HepG2 (cell line): ENCODE results near the gene NHSL1. TPM values are rescaled to one million over a fixed set of nuclear protein-coding genes. Genes with fewer than 3 reads are reported as not detected.

Source experiments
- ATAC-seq: fragments of 200-7000 bp; cut with Tn5 transposase; 3 replicates; pipeline ENCODE4 v1.9.1; 2020; ENCODE audit warnings: mild to moderate bottlenecking, moderate library complexity
- BruUV-seq: library from RNA; stranded (reverse); fragments of 400-500 nt; replicated peaks from 2 replicates; lab custom pipeline; 2021; lab: Mats Ljungman, UMichigan
- CTCF ChIA-PET: fragments of 300-600 bp; formaldehyde crosslinking; extraction: SDS; loops from one replicate; lab custom pipeline; 2021; ENCODE audit warnings: low total read pairs, inconsistent platforms, low intra/inter-chr PET ratio; lab: Yijun Ruan, JAX
- POLR2A ChIA-PET: fragments of 350-600 bp; sonication (Branson Sonifier 250); formaldehyde crosslinking; loops from one replicate; lab custom pipeline; 2020; ENCODE audit warnings: antibody characterized with exemption, inconsistent platforms; lab: Yijun Ruan, JAX
- DNase-seq: peaks from one replicate; pipeline ENCODE4 v3.0.0-alpha.2; 2015; ENCODE audit warnings: low spot score
- FAIRE-seq: peaks from 3 replicates; lab custom pipeline; 2011; peaks lifted over from hg19 to GRCh38; lab: Jason Lieb, UNC
- H2AFZ ChIP-seq: one replicate; pipeline ENCODE4 v1.6.1; 2011; ENCODE audit warnings: low read length, inconsistent platforms
- H3K27ac ChIP-seq: fragments of 300-600 bp; 3 replicates; pipeline ENCODE4 v1.8.0; 2011; ENCODE audit warnings: mixed run types, mild to moderate bottlenecking, mixed read lengths, low read length, inconsistent platforms; ENCODE audit not compliant: insufficient read depth; ENCODE audit errors: extremely low read length
- H3K27me3 ChIP-seq, 2 experiments: fragments of 200-600 bp in 1 of 2; 2 replicates in 1 of 2; 3 replicates in 1 of 2; pipeline versions ENCODE4 v1.6.0 to v1.8.0; 2011; ENCODE audit warnings: low read length in 2 of 2, mild to moderate bottlenecking in 2 of 2, moderate library complexity in 2 of 2, inconsistent platforms in 1 of 2; ENCODE audit not compliant: insufficient read depth in 2 of 2, control insufficient read depth in 1 of 2
- H3K36me3 ChIP-seq, 2 experiments: fragments of 200-600 bp in 1 of 2; replicated peaks in 1 of 2; 2 replicates in 1 of 2; 3 replicates in 1 of 2; pipeline versions ENCODE4 v1.5.1 to v1.8.0; 2011; ENCODE audit warnings: low read length in 2 of 2, inconsistent platforms in 1 of 2; ENCODE audit not compliant: insufficient read depth in 2 of 2, control insufficient read depth in 1 of 2
- H3K4me1 ChIP-seq: 2 replicates; pipeline ENCODE4 v1.5.1; 2012; ENCODE audit warnings: low read length, inconsistent platforms; ENCODE audit not compliant: insufficient read depth
- H3K4me2 ChIP-seq: 2 replicates; pipeline ENCODE4 v1.6.0; 2011; ENCODE audit warnings: low read depth, low read length, inconsistent platforms
- H3K4me3 ChIP-seq, 3 experiments: fragments of 200-600 bp in 1 of 3; sonication (generic), shearing (Covaris generic) in 1 of 3; replicated peaks in 1 of 3; 2 replicates each; pipeline ENCODE4 v1.5.1; 2011 to 2016; ENCODE audit warnings: low read length in 3 of 3, inconsistent platforms in 2 of 3, low read depth in 2 of 3, mild to moderate bottlenecking in 2 of 3, control low read depth in 1 of 3, mixed read lengths in 1 of 3; ENCODE audit not compliant: insufficient read depth in 1 of 3
- H3K79me2 ChIP-seq: one replicate; pipeline ENCODE4 v1.6.1; 2011; ENCODE audit warnings: low read length, inconsistent platforms; ENCODE audit not compliant: insufficient read depth
- H3K9ac ChIP-seq: 2 replicates; pipeline ENCODE4 v1.6.0; 2011; ENCODE audit warnings: mild to moderate bottlenecking, low read depth, low read length, inconsistent platforms; ENCODE audit not compliant: insufficient read depth
- H3K9me3 ChIP-seq: 2 replicates; pipeline ENCODE4 v1.5.1; 2012; ENCODE audit warnings: mild to moderate bottlenecking, low read length
- H4K20me1 ChIP-seq: 2 replicates; pipeline ENCODE4 v1.6.0; 2011; ENCODE audit warnings: inconsistent platforms, mild to moderate bottlenecking, low read length, moderate library complexity; ENCODE audit not compliant: insufficient read depth
- BRCA1 ChIP-seq: sonication (generic); formaldehyde crosslinking; IDR thresholded peaks from 2 replicates; pipeline ENCODE4 v1.4.0; 2020; ENCODE audit warnings: missing genetic modification reagents
- PHB2 ChIP-seq: fragments of 450-650 bp; IDR thresholded peaks from 2 replicates; pipeline ENCODE4 v1.6.1; 2018; ENCODE audit not compliant: partially characterized antibody
- PTBP1 ChIP-seq: fragments of 200-400 bp; formaldehyde crosslinking; IDR thresholded peaks from 2 replicates; pipeline ENCODE4 v1.6.1; 2018; ENCODE audit warnings: low read length, low read depth; ENCODE audit not compliant: poor library complexity, severe bottlenecking
- TCF7L2 ChIP-seq: IDR thresholded peaks from 2 replicates; pipeline ENCODE4 v1.6.1; 2011; ENCODE audit warnings: mild to moderate bottlenecking, low read depth, low read length, moderate library complexity
- ZFP36L1 ChIP-seq: sonication (generic); formaldehyde crosslinking; IDR thresholded peaks from 2 replicates; pipeline ENCODE4 v1.8.0; 2022; ENCODE audit warnings: mild to moderate bottlenecking, missing genetic modification reagents, moderate library complexity
- ZNF282 ChIP-seq: fragments of 450-650 bp; IDR thresholded peaks from 2 replicates; pipeline ENCODE4 v1.6.1; 2018; ENCODE audit not compliant: partially characterized antibody
- ZNF432 ChIP-seq: sonication (generic); formaldehyde crosslinking; IDR thresholded peaks from 2 replicates; pipeline ENCODE4 v1.5.0; 2020; ENCODE audit warnings: missing genetic modification reagents, mild to moderate bottlenecking, borderline replicate concordance
- WGBS: methylation state at CpG from one replicate; pipeline ENCODE4 v1.1.6; 2017; ENCODE audit warnings: low lambda C conversion rate; 5-methylcytosine and 5-hydroxymethylcytosine counted together
- in situ Hi-C: cut with HindIII; loops from 2 replicates; pipeline ENCODE4 v1.10.0; 2017; ENCODE audit warnings: low pct_unique_long_range_greater_than_20kb; ENCODE audit not compliant: extremely low pct_ligation_motif_present
- intact Hi-C: fragments of 100-400 bp; cut with micrococcal nuclease; formaldehyde crosslinking; loops from one replicate; pipeline ENCODE4 v1.10.0; 2022; ENCODE audit not compliant: unreplicated experiment
- polyA plus RNA-seq, 8 experiments: library from polyadenylated mRNA; depleted of rRNA in 3 of 8; stranded (reverse) in 7 of 8; unstranded in 1 of 8; fragments of >200 nt; fragmentation: Illumina TruSeq in 4 of 8; extraction: Trizol in 4 of 8; gene quantifications; 2 replicates each; pipeline versions ENCODE4 v1.2.1 to v1.2.3, GENCODE V29; 2011 to 2016; ENCODE audit warnings: low read depth in 4 of 8, missing spikeins in 1 of 8, mixed read lengths in 1 of 8; ENCODE audit not compliant: insufficient read depth in 1 of 8
- total RNA-seq, 5 experiments: library from RNA; depleted of rRNA; stranded (reverse); fragments of >200 nt; fragmentation: Illumina TruSeq; extraction: Trizol; gene quantifications; 2 replicates each; pipeline ENCODE4 v1.2.3, GENCODE V29; 2016; ENCODE audit warnings: low read depth in 1 of 5
- TF ChIP-seq, protein P1 (sequence below): IDR thresholded peaks from 2 replicates; pipeline ENCODE4 v1.4.0; 2020; ENCODE audit warnings: mild to moderate bottlenecking, missing genetic modification reagents

The NHSL1 gene
- total and polyA plus RNA-seq, 2 of the 13 experiments (the other 11 are each of a cell fraction or from before 2014, with no cell fraction given) = 24.9 to 53.6 TPM

GRCh38 chr6:138454981-138455706 lies 44.1 kb downstream of the NHSL1 start:
- 95% methylated on average over 9 of the region's 9 CpGs for WGBS
- intact Hi-C loops = no loop called here
- in situ Hi-C loops = no loop called here
- peaks cover 7% of the 10 kb centered on the region for H3K79me2 ChIP-seq
- no peaks in the 10 kb centered on the region for H3K9me3 ChIP-seq
- H4K20me1 ChIP-seq = no peaks in the 10 kb centered on the region
- no peak overlapping the region for H2AFZ ChIP-seq
- no peak overlapping the region for H3K9ac ChIP-seq
- ChIA-PET CTCF (no interaction called here), POLR2A (no interaction called here)
- peaks cover 3 to 36% of the 10 kb centered on the region in 2 experiments for H3K36me3 ChIP-seq
- peaks cover 18% of the 10 kb centered on the region for H3K4me1 ChIP-seq
- H3K4me3 ChIP-seq = no peak overlapping the region
- FAIRE-seq (no peak), ATAC-seq (no peak), DNase-seq (no peak)
- no TSS peak for BruUV-seq
- H3K4me2 ChIP-seq = no peak overlapping the region
- H3K27me3 ChIP-seq = no peaks in the 10 kb centered on the region
- H3K27ac ChIP-seq = no peak overlapping the region
- TF ChIP-seq ZNF282 = no peak
- no peak for TF ChIP-seq PTBP1
- no peak for TF ChIP-seq TCF7L2
- no peak for TF ChIP-seq PHB2
- no peak for TF ChIP-seq ZNF432
- TF ChIP-seq, protein P1, sequence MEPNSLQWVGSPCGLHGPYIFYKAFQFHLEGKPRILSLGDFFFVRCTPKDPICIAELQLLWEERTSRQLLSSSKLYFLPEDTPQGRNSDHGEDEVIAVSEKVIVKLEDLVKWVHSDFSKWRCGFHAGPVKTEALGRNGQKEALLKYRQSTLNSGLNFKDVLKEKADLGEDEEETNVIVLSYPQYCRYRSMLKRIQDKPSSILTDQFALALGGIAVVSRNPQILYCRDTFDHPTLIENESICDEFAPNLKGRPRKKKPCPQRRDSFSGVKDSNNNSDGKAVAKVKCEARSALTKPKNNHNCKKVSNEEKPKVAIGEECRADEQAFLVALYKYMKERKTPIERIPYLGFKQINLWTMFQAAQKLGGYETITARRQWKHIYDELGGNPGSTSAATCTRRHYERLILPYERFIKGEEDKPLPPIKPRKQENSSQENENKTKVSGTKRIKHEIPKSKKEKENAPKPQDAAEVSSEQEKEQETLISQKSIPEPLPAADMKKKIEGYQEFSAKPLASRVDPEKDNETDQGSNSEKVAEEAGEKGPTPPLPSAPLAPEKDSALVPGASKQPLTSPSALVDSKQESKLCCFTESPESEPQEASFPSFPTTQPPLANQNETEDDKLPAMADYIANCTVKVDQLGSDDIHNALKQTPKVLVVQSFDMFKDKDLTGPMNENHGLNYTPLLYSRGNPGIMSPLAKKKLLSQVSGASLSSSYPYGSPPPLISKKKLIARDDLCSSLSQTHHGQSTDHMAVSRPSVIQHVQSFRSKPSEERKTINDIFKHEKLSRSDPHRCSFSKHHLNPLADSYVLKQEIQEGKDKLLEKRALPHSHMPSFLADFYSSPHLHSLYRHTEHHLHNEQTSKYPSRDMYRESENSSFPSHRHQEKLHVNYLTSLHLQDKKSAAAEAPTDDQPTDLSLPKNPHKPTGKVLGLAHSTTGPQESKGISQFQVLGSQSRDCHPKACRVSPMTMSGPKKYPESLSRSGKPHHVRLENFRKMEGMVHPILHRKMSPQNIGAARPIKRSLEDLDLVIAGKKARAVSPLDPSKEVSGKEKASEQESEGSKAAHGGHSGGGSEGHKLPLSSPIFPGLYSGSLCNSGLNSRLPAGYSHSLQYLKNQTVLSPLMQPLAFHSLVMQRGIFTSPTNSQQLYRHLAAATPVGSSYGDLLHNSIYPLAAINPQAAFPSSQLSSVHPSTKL (CRISPR knock-in tag) = no peak
- no peak for TF ChIP-seq ZFP36L1
- TF ChIP-seq BRCA1 (CRISPR knock-in tag) = no peak
